Esophagus (tissue), 2 donors: Measurements from ENCODE around the gene GTPBP10. TPM values are rescaled to one million over a fixed set of nuclear protein-coding genes. Genes with fewer than 3 reads are reported as not detected.

Experiments used
- H3K27ac ChIP-seq, 2 donors: one replicate each; pipeline ENCODE4 v1.5.1; 2013; ENCODE audit warnings: low read depth in 2 of 2, mild to moderate bottlenecking in 2 of 2, inconsistent platforms in 1 of 2, low read length in 1 of 2, moderate library complexity in 1 of 2
- H3K27me3 ChIP-seq, 2 donors: one replicate each; pipeline ENCODE4 v1.6.1; 2013; ENCODE audit warnings: low read length in 2 of 2, control low read depth in 1 of 2, mild to moderate bottlenecking in 1 of 2; ENCODE audit not compliant: insufficient read depth in 2 of 2, control insufficient read depth in 1 of 2
- H3K36me3 ChIP-seq, 2 donors: one replicate each; pipeline ENCODE4 v1.6.1; 2013; ENCODE audit warnings: low read length in 1 of 2; ENCODE audit not compliant: control insufficient read depth in 2 of 2, insufficient read depth in 2 of 2
- H3K4me1 ChIP-seq, 2 donors: one replicate each; pipeline ENCODE4 v1.6.1; 2013; ENCODE audit warnings: low read length in 1 of 2; ENCODE audit not compliant: control insufficient read depth in 2 of 2, insufficient read depth in 2 of 2
- H3K4me3 ChIP-seq, 2 donors: one replicate each; pipeline ENCODE4 v1.5.1; 2013; ENCODE audit warnings: low read length in 2 of 2, mild to moderate bottlenecking in 2 of 2, low read depth in 1 of 2, moderate library complexity in 1 of 2
- H3K9me3 ChIP-seq, 2 donors: one replicate each; pipeline ENCODE4 v1.6.1; 2013; ENCODE audit warnings: mild to moderate bottlenecking in 2 of 2, low read depth in 1 of 2, low read length in 1 of 2, moderate library complexity in 1 of 2; ENCODE audit not compliant: control insufficient read depth in 2 of 2, insufficient read depth in 1 of 2
- WGBS, 2 donors: extraction: QIAGEN DNeasy Blood & Tissue Kit; methylation state at CpG; one replicate each; pipeline ENCODE4 v1.1.7; 2013; 5-methylcytosine and 5-hydroxymethylcytosine counted together
- polyA plus RNA-seq, 2 donors: library from polyadenylated mRNA; stranded (reverse); fragments of 200-250 nt; gene quantifications; one replicate each; pipeline ENCODE4 v1.2.3, GENCODE V29; 2013
- donor health status: healthy with polysubstance abuse.
- donor health status: Bipolar disorder and iron deficiency.

Gene GTPBP10
- polyA plus RNA-seq, 2 donors: 9.4 to 10.2 TPM

DNA sequence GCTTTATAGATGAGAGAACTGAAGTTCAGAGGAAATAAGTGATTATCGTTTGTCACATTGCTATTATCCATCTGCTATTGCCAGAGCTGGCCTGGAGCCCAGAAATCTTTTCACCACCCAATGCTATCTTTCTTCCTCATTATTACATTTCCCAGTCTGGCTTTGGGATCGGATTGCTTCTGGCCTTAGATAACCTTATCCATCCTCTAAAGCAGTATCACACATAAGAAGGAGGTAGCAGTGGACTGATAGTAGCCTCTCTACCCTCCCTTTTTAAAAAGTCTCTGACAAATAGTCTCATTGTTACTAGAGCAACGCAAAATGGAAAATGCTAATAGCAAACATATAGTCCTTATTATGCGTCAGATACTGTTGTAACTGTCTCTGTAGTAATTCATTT, 55.5 kb downstream of the GTPBP10 start:
- H3K36me3 ChIP-seq: no peaks in the 10 kb centered on the region
- no peaks in the 10 kb centered on the region for H3K27me3 ChIP-seq
- no peaks in the 10 kb centered on the region for H3K4me1 ChIP-seq
- WGBS, 2 donors: 32 to 42% methylated on average over 4 of the region's 4 CpGs
- no peak overlapping the region for H3K4me3 ChIP-seq
- H3K9me3 ChIP-seq: peaks cover 0 to 3% of the 10 kb centered on the region in 2 donors
- no peak overlapping the region for H3K27ac ChIP-seq

DNA sequence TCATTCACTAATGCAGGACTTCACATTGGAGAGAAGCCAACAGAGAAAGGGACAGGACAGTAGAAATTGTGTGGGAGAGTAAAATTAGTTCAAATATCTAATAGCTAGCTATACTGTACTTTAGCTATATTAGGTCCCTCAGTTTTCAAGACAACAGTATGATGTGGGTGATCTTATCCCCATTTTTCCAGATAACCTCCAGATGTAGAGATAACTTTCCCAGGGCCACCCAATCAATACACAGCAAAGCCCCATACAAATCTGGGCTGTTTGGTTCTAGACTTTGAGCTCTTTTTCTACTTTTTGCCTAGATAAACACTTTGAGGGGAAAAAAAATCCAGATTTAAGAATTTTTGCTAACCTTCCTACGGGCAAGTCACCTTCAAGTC, 56.3 kb downstream of the GTPBP10 start:
- no peaks in the 10 kb centered on the region for H3K4me1 ChIP-seq
- peak overlapping the region; percentile 62 to 97 for H3K4me3 ChIP-seq
- H3K27me3 ChIP-seq: no peaks in the 10 kb centered on the region
- WGBS, 2 donors: 23% methylated on average over 1 of the region's 1 CpG
- H3K36me3 ChIP-seq: no peaks in the 10 kb centered on the region
- H3K27ac ChIP-seq: peak overlapping the region in 1 of 2 donors; percentile 85
- H3K9me3 ChIP-seq: peaks cover 0 to 3% of the 10 kb centered on the region in 2 donors

DNA sequence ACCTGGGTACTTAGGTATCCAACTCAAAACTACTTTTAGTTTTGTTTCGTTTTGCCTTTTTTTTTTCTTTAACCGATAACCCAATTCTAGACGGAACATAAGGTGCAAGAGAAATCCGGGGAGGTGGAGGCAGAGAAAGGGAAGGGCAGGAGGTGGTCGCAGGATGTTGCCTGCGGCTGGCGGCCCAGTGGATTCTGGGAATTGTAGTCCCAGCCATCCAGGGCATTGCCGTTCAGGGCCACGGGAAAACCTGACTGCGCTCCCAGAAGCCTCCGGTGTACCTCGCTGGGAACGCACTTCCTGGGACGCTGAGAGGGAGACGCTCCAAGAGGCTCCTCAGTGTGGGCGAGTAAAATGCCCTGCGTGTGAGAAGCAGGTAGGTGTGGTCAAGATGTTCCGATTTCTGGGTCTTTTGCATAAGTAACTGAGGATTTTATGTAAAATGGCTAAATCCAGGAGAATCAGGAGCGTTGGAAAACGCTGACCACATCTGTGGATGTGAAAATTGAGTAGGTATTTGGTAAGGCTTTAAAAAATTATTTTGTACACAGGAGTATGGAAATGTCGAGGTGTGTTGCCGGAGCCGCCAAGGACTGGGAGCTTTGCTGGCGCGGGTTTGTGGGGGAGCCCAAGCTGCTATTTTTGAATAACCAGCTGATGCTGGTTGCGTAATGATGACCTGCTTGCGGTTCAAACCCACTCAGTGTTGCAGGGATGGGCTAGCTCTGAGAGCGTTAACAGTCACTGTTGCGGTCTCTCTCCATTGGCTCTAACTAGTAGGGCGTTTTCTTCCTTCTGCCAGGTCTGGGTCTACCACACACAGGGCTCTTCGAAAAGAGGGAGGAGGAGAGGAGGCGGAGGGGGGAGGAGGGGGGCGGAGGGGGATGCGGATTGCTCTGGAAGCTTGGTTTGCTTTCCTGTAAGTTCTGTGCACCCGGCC, 56.9 kb downstream of the GTPBP10 start, which contains the start of gene CLDN12:
TSS of gene CLDN12 (plus strand) at position 288 of the 940 bp plus-strand sequence. CDS start 9,216 bp downstream, outside the sequence.
- no peaks in the 10 kb centered on the region for H3K27me3 ChIP-seq
- WGBS, 2 donors: 0% methylated on average over 35 of the region's 35 CpGs
- no peaks in the 10 kb centered on the region for H3K4me1 ChIP-seq
- H3K27ac ChIP-seq: peak within 1 kb of the TSS; percentile 85 to 95
- H3K36me3 ChIP-seq: no peaks in the 10 kb centered on the region
- peak within 1 kb of the TSS; percentile 62 to 97 for H3K4me3 ChIP-seq
- peaks cover 0 to 3% of the 10 kb centered on the region in 2 donors for H3K9me3 ChIP-seq

DNA sequence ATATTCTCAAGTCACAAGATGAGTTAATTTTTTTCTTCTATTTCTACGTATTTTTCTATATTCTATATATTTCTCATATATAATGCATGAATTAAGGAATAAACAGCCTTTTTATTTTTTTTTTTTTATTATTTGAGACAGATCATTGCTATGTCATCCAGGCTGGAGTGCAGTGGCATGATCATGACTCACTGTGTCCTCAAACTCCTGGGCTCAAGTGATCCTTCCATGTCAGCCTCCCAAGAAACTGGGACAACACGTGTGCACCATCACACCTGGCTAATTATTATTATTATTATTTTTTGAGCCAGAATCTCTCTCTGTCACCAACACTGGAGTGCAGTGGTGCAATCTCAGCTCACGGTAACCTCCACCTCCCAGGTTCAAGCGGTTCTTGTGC, 58.3 kb downstream of the GTPBP10 start:
- WGBS, 2 donors: 83 to 87% methylated on average over 4 of the region's 4 CpGs
- no peak overlapping the region for H3K27ac ChIP-seq
- no peaks in the 10 kb centered on the region for H3K27me3 ChIP-seq
- H3K4me3 ChIP-seq: no peak overlapping the region
- no peaks in the 10 kb centered on the region for H3K9me3 ChIP-seq
- peaks cover 0 to 2% of the 10 kb centered on the region in 2 donors for H3K36me3 ChIP-seq
- H3K4me1 ChIP-seq: no peaks in the 10 kb centered on the region

DNA sequence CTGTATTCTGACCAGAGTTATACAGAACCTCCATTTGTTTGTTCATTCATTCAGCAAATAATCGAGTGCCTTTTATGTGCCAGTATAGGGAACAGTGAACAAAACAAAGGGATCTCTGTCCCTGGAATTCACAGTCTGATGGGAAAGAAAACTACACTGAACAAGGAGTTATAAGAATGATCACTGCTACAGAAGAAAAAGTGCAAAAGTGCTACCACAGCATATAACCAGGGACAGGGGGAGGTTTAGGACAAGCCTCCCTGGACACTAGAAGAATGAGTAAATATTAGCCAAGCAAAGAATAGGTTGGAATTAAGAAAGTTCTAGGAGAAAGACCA, 60.9 kb downstream of the GTPBP10 start:
- Histone ChIP-seq H3K4me3 (no peak overlapping the region), H3K27ac (no peak overlapping the region), H3K36me3 (peaks cover 0 to 5% of the 10 kb centered on the region in 2 donors), H3K9me3 (no peaks in the 10 kb centered on the region), H3K4me1 (peaks cover 0 to under 1% of the 10 kb centered on the region in 2 donors), H3K27me3 (no peaks in the 10 kb centered on the region)
- WGBS, 2 donors: 71 to 73% methylated on average over 1 of the region's 1 CpG

DNA sequence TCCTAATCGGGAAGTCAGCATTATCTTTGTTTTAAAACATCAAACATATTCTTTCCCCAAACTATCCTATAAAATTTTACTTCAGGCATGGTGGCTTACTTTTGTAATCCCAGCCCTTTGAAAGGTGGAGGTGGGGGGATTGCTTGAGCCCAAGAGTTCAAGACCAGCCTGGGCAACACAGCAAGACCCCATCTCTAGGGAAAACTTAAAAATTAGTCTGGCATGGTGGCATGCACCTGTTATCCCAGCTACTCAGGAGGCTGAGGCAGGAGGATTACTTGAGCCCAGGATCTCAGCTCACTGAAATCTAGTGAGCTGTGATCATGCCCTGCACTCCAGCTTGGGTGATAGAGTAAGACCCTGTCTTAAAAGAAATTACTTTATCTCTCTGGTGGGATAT, 61.6 kb downstream of the GTPBP10 start:
- H3K36me3 ChIP-seq: peaks cover 3 to 10% of the 10 kb centered on the region in 2 donors
- H3K27ac ChIP-seq: no peak overlapping the region
- H3K9me3 ChIP-seq: no peaks in the 10 kb centered on the region
- WGBS, 2 donors: 96 to 98% methylated on average over 1 of the region's 1 CpG
- peaks cover 0 to 5% of the 10 kb centered on the region in 2 donors for H3K4me1 ChIP-seq
- H3K4me3 ChIP-seq: no peak overlapping the region
- H3K27me3 ChIP-seq: no peaks in the 10 kb centered on the region

DNA sequence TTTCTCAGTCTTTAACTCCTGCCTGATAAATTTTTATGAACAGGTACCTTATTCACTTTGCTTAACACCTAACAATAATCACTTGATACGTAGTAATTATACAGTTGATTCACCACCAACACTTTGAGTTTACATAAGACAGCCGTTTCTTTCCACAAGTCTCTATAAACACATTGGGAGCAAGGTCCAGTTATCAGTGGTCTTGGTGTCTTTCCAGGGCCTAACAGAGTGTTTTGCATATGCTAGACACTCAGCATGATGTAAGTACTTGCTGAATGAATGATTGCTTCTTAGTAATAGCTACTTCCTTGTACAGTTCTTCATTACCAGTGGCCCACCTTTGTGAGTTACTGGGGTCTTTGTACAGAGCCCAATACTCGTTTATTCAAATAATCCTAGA, 63.2 kb downstream of the GTPBP10 start:
- Histone ChIP-seq H3K9me3 (no peaks in the 10 kb centered on the region), H3K36me3 (peaks cover 4 to 10% of the 10 kb centered on the region in 2 donors)
- WGBS, 2 donors: 61 to 70% methylated on average over 3 of the region's 3 CpGs

DNA sequence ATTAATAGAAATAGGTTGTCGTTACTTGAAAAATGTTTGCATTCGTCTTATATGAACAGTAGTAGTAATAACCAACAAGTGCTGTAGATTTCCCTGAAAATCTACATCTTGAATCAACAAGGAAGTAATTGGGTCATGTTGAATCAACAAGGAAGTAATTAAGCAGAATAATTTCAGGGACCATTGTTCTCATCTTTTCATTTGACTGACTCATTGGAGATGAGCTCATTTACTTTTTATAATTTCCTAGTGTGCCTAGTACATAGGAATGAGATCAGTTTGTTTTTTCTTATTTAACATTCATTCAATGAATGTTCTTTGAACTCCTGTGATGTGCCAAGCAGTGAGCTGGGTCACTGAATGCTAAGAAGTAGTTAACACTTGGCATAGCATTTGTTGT, 65.0 kb downstream of the GTPBP10 start:
- Histone ChIP-seq H3K4me3 (no peak overlapping the region), H3K4me1 (peaks cover 0 to 5% of the 10 kb centered on the region in 2 donors), H3K27ac (peak overlapping the region in 1 of 2 donors; percentile 63), H3K9me3 (no peaks in the 10 kb centered on the region), H3K36me3 (peaks cover 4 to 10% of the 10 kb centered on the region in 2 donors), H3K27me3 (no peaks in the 10 kb centered on the region)
- 51 to 59% methylated on average over 2 of the region's 2 CpGs for WGBS, 2 donors

More for the DNA sequence above, 63.2 kb downstream of the GTPBP10 start:
- no peaks in the 10 kb centered on the region for H3K27me3 ChIP-seq
- H3K27ac ChIP-seq: no peak overlapping the region
- no peak overlapping the region for H3K4me3 ChIP-seq
- peaks cover 0 to 5% of the 10 kb centered on the region in 2 donors for H3K4me1 ChIP-seq

DNA sequence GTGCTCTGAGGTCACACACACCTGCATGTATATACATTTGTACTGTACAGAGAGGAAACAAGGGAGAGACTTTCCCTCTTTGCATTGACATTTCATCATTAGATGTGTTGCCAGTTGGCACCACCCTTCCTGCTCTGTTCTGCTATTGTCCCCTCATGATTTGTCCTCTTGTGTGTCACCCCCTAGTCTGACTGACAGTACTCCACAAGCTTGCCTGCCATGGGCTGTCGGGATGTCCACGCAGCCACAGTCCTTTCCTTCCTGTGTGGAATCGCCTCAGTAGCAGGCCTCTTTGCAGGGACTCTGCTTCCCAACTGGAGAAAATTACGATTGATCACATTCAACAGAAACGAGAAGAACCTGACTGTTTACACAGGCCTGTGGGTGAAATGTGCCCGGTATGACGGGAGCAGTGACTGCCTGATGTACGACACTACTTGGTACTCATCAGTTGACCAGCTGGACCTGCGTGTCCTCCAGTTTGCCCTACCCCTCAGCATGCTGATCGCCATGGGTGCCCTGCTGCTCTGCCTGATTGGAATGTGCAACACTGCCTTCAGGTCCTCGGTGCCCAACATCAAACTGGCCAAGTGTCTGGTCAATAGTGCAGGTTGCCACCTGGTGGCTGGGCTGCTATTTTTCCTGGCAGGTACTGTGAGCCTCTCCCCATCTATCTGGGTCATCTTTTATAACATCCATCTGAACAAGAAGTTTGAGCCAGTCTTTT, 66.1 kb downstream of the GTPBP10 start:
- H3K36me3 ChIP-seq: peaks cover 4 to 10% of the 10 kb centered on the region in 2 donors

More for the DNA sequence above, 66.1 kb downstream of the GTPBP10 start:
- Histone ChIP-seq H3K27me3 (no peaks in the 10 kb centered on the region), H3K4me1 (peaks cover 0 to 5% of the 10 kb centered on the region in 2 donors), H3K9me3 (no peaks in the 10 kb centered on the region), H3K4me3 (no peak overlapping the region), H3K27ac (peak overlapping the region in 1 of 2 donors; percentile 37)
- WGBS, 2 donors: 88 to 89% methylated on average over 11 of the region's 11 CpGs
